ENCODE data around the gene SNX5. TPM values are rescaled to one million over a fixed set of nuclear protein-coding genes. Genes with fewer than 3 reads are reported as not detected.

The SNX5 gene
- total RNA-seq, 2 experiments from 2014 or later = 127 to 131 TPM

DNA sequence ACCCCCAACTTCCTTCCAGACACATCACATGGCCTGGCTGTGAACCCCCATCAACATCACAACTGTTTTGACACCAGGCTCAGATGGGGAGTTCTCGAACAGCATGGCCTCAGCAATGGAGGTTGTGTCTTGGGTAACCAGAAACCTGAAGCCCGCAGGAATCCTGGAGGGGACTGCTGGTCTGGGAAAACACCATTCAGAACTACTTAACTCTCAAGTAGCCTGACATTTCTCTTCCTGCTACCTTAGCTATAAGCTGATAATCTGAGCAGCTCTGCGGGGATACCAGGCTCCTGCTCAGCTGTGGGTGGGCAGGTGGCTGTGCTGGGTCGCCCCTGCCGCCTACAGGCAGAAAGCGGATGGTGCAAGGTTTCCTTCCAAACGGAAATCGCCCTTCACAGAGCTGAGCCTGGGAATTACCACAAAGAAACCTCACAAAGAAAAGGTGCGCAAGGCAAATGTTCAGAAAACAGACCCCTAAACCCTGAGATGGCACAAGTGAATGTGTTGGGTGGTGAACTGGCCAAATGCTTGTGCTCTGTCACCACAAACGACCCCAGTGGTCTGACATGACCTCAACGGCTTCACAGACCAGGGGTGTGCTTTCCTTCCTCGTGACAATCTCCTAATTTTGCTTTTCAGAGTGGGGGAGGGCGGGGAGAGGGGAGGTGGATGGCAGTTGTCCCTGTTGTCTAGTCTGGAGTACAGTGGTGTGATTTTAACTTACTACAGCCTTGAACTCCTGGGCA lies 29.5 kb downstream of the SNX5 start:
- Mint-ChIP-seq H3K27me3 (no peaks in the 10 kb centered on the region), H3K4me1 (peaks cover 16% of the 10 kb centered on the region), H3K27ac (peak overlapping the region; percentile 73), H3K4me3 (peak overlapping the region; percentile 37), H3K9me3 (no peaks in the 10 kb centered on the region), H3K36me3 (peaks cover 10% of the 10 kb centered on the region)
- POLR2A ChIA-PET = interaction anchor here (0.7 to 2.1 kb wide), 4 partner anchors 28 to 56 kb away, joined by 3 to 8 read pairs (median 5); partner anchors contain the start of genes MGME1 and SNX5
- peak; percentile 84 for ATAC-seq (ENCODE audit: low read depth)
- peak; percentile 71 for DNase-seq

DNA sequence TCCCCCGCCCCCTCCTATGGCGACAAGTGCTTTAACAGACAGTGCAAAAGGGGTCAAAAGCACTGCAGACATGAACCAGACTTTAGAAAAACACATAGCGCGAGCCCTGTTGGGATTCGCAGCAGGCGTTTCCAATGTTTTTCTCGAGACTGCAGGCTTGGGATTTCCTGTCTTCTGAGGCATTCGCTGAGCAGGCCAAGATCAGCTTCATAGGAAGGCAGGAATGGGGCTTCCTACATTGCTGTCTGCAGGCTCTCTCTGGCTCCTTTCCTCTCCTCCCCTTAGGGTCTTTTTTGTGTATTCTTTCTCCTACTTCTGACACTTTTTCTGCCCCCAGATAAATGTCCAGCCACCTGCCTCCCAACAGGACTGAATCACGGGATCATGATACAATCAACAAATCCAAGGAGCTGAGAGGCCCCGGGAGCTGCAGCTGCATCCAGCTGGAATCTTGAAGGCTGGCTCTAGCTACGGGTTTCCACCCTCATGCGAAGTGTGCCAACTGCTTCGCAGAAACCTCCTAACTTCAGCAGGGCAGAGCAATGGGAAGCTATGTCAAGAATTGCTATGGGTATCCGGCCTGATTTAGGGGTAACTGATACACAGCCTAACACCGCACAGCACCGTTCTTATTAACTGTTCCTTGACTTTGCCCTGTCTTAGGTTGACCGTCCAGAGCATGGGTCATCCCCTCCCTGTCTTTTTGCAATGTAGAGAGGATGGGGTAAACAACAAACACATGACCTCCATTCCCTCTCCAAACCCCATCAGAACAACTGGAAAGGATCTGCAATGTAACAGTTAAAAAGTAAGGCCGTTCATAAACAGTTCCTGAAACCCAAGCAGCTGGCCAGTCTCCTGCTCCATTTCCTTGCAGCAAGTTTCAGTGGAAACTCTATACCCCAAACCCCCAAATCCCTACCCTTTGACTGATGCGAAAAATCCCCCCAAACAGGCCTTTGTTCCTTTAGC lies 31.5 kb downstream of the SNX5 start:
- Mint-ChIP-seq H3K27me3 (no peaks in the 10 kb centered on the region), H3K4me3 (no peak overlapping the region), H3K36me3 (peaks cover 6% of the 10 kb centered on the region), H3K27ac (peak overlapping the region; percentile 25), H3K9me3 (no peaks in the 10 kb centered on the region), H3K4me1 (peaks cover 13% of the 10 kb centered on the region)
- no peak for DNase-seq
- POLR2A ChIA-PET = interaction anchor here (2.1 kb wide), 1 partner anchor 32 kb away, joined by 7 read pairs; the partner anchor contains the start of genes MGME1 and SNX5
- no peak for ATAC-seq (ENCODE audit: low read depth)

DNA sequence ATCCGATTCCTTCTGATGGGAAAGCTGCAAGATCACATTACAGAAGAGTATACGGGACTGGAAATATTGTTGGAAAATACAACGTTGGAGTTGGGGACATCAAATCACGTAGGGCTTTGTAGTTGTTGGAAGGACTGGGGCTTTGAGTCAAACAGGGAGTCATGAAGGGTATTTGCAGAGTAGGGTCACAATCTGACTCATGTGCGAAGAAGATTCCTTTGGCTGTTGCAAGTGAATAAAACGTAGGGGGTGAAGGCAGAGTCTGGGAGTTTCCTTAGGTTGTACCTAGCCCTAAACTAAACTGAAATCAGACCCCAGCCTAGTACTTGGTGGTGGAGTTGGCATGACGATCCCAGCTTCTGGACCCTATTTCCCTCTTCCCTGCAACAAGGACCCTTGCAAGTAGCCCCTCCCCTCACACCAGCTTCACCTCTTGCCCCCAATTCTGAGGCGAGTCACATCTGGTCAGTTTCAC lies 32.3 kb downstream of the SNX5 start:
- no peaks in the 10 kb centered on the region for H3K9me3 Mint-ChIP-seq
- H3K27me3 Mint-ChIP-seq = no peaks in the 10 kb centered on the region
- H3K4me1 Mint-ChIP-seq = peaks cover 13% of the 10 kb centered on the region
- ATAC-seq (ENCODE audit: low read depth) (no peak), DNase-seq (no peak)
- no peak overlapping the region for H3K27ac Mint-ChIP-seq
- H3K36me3 Mint-ChIP-seq = peaks cover 4% of the 10 kb centered on the region
- H3K4me3 Mint-ChIP-seq = no peak overlapping the region
- POLR2A ChIA-PET = no interaction called here

DNA sequence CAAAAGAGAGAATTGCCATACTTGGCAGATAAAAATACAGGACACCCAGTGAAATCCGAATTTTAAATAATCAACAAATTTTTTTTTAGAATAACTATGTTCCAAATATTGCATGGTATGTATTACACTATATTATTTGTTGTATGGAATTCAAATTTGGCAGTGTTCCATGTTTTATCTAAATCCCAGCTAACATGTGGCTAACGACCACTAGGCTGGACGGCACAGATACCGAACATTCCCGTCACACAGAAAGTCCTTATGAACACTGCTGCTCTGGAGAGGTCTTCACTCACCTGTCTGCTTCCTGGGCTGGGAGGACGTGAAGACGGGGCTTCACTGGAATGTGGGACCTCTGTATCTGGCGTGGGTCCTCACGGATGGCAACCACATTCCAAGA lies 32.8 kb downstream of the SNX5 start:
- POLR2A ChIA-PET = no interaction called here
- peaks cover 2% of the 10 kb centered on the region for H3K27me3 Mint-ChIP-seq
- no peak overlapping the region for H3K4me3 Mint-ChIP-seq
- no peak overlapping the region for H3K27ac Mint-ChIP-seq
- H3K36me3 Mint-ChIP-seq = peaks cover 4% of the 10 kb centered on the region
- no peak for ATAC-seq (ENCODE audit: low read depth)
- H3K4me1 Mint-ChIP-seq = peaks cover 13% of the 10 kb centered on the region
- DNase-seq = no peak
- H3K9me3 Mint-ChIP-seq = no peaks in the 10 kb centered on the region

GRCh38 chr20:17935186-17935585 lies 33.4 kb downstream of the SNX5 start:
- POLR2A ChIA-PET = no interaction called here
- DNase-seq = no peak
- peaks cover 4% of the 10 kb centered on the region for H3K27me3 Mint-ChIP-seq
- ATAC-seq (ENCODE audit: low read depth) = no peak
- no peak overlapping the region for H3K4me3 Mint-ChIP-seq
- peaks cover 9% of the 10 kb centered on the region for H3K4me1 Mint-ChIP-seq
- H3K9me3 Mint-ChIP-seq = no peaks in the 10 kb centered on the region
- no peaks in the 10 kb centered on the region for H3K36me3 Mint-ChIP-seq
- H3K27ac Mint-ChIP-seq = no peak overlapping the region

DNA sequence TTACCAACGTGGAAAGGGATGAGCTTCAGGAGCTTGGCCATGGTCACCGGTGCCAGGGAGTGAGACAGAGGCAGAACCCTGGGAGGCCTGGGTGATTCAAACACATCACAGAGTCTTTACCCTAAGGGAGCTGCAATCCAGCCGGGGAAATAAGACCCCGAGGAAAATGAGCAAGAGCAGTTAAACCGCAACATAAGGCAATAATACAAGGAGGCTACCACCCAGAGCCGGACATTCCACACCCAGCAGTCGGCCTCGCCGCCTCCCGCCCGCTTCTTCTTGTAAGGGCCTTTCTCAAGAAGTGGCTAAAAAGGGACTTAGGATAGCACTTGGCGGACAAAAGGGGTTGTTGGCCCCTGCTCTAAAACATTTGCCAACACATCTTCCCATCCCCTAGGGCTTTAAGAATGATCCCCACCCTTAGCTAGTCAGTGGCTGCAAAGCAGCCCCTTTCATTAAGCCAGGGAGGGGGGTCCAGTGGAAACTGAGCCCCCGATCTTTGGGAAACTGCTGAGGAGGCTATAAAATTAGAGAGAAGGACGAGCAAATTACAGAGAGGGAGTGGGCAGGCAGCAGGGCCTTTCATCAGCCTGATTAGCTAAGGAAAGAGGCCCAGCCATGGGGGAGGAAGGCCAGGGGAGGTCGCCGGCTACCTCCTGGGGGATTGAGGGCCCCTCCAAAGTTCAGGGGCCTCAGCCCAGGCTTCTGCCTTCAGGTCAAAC lies 34.3 kb downstream of the SNX5 start:
- H3K4me3 Mint-ChIP-seq = no peak overlapping the region
- ATAC-seq (ENCODE audit: low read depth) (no peak), DNase-seq (no peak)
- no peak overlapping the region for H3K27ac Mint-ChIP-seq
- peaks cover 4% of the 10 kb centered on the region for H3K27me3 Mint-ChIP-seq
- no peaks in the 10 kb centered on the region for H3K36me3 Mint-ChIP-seq
- no peaks in the 10 kb centered on the region for H3K9me3 Mint-ChIP-seq
- POLR2A ChIA-PET = interaction anchor here (0.6 kb wide), 1 partner anchor 367 kb away, joined by 3 read pairs; no protein-coding TSS in a partner anchor
- H3K4me1 Mint-ChIP-seq = peaks cover 3% of the 10 kb centered on the region

DNA sequence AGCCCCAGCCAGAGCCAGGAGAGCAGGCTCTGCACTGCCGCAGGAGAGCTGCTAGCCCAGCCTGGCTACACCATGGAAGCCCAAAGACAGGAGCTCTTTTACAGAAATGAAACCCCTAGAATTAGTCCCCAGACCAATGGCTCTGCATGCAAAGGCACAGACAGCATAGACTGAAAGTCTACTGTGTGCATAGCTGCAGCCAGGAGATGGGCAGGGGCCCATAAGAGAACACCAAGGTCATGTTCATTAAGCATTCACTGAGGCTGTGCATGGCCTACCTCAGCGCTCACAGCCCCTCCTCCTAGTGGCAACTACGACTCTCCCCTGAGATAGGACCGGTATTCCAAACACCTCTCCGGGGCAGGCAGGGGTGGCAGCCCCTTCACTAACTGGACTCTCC lies 34.9 kb downstream of the SNX5 start:
- Mint-ChIP-seq H3K27ac (no peak overlapping the region), H3K36me3 (no peaks in the 10 kb centered on the region), H3K27me3 (peaks cover 4% of the 10 kb centered on the region), H3K9me3 (no peaks in the 10 kb centered on the region), H3K4me3 (no peak overlapping the region), H3K4me1 (no peaks in the 10 kb centered on the region)
- ATAC-seq (ENCODE audit: low read depth) (no peak), DNase-seq (no peak)
- POLR2A ChIA-PET = no interaction called here

DNA sequence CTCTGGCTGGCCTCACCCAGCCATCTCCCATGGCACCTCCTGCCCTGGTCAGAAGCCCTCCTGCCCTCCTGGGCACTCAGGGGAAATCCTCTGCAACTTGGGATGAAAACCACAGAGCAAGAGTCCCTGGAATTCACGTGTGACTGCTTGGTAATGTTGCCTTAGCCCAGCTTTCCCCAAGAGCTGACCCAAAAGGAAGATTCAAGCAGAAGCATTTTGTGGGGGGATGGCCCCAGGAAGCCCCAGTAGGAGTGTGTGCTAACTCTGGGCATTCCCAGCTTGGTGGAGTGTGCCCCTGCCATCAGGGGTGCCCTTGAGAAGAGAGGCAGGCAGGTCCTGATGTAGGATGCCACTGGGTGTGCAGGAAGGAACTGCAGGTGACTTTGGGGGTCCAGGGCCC lies 35.5 kb downstream of the SNX5 start:
- H3K4me3 Mint-ChIP-seq = no peak overlapping the region
- POLR2A ChIA-PET = no interaction called here
- H3K27ac Mint-ChIP-seq = no peak overlapping the region
- DNase-seq (no peak), ATAC-seq (ENCODE audit: low read depth) (no peak)
- no peaks in the 10 kb centered on the region for H3K36me3 Mint-ChIP-seq
- H3K9me3 Mint-ChIP-seq = no peaks in the 10 kb centered on the region
- peaks cover 4% of the 10 kb centered on the region for H3K27me3 Mint-ChIP-seq
- no peaks in the 10 kb centered on the region for H3K4me1 Mint-ChIP-seq

DNA sequence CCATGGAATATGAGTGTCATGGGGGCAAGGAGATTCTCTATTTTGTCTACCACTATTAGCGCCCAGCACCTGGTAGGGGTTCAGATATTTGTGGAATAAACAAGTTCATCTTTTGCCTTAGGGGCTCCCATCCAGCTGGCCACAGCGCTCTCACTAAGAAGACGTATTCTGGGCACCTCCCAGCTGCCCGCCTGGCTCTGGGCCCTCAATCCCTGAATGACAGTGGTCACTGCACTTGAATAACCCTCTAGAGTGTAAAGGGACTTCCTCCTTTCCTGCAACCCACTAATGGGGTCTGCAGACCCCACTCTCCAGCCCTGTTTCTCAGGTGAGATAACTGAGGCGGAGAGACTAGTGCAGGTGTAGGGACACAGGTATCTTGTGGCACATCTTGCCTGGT lies 36.2 kb downstream of the SNX5 start:
- H3K36me3 Mint-ChIP-seq = no peaks in the 10 kb centered on the region
- ATAC-seq (ENCODE audit: low read depth) (no peak), DNase-seq (no peak)
- H3K27me3 Mint-ChIP-seq = peaks cover 4% of the 10 kb centered on the region
- H3K4me1 Mint-ChIP-seq = no peaks in the 10 kb centered on the region
- no peaks in the 10 kb centered on the region for H3K9me3 Mint-ChIP-seq
- H3K27ac Mint-ChIP-seq = no peak overlapping the region
- POLR2A ChIA-PET = no interaction called here
- no peak overlapping the region for H3K4me3 Mint-ChIP-seq

DNA sequence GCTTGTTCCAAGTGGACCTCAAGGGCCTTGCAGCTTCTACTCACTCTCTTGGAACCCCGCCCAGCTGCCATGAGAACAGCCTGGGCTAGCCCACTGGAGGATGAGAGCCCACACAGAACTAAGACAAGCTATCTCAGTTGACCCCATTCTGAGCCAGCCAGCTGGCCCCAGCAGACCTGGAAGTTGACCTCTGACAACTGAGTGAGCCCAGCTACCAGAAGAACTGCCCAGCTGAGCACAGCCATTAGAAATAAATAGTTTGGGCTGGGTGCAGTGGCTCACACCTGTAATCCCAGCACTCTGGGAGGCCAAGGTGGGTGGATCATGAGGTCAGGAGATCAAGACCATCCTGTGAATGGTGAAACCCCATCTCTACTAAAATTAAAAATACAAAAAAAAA lies 37.1 kb downstream of the SNX5 start:
- H3K9me3 Mint-ChIP-seq = no peaks in the 10 kb centered on the region
- H3K4me3 Mint-ChIP-seq = no peak overlapping the region
- H3K27ac Mint-ChIP-seq = no peak overlapping the region
- ATAC-seq (ENCODE audit: low read depth) (no peak), DNase-seq (no peak)
- peaks cover 8% of the 10 kb centered on the region for H3K27me3 Mint-ChIP-seq
- no peaks in the 10 kb centered on the region for H3K36me3 Mint-ChIP-seq
- no peaks in the 10 kb centered on the region for H3K4me1 Mint-ChIP-seq
- POLR2A ChIA-PET = no interaction called here

DNA sequence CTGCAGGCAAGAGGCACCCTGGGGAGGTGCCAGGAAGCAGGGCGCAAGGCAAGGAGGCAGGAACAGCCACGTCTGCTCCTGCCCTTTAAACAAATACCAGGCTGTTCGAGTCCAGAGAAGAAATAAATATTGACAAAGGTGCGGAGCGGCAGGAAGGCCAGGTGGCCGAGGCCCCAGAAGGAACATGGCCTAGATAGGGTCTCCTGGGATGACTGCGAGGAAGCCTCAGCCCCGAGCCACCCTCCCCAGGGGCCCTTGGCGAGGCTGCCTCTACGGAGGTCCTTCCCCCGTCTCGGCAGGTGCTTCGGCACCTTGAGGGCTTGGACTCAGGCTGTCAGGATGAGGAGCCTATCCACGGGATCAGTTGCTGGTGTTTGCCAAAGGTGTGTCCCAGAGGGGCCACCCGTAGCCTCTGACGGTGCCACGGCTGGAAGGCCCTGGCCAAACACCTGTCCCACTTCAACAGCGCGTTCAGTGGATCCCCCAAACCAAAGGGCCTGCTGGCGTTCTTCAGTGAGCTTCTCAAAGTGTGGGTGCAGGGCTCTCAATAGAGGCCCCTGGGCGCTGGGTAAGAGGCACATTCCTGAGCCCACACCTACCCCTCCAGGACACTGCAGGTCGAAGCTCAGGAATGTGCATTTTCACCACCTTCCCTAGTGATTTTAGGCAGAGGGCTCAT lies 39.8 kb downstream of the SNX5 start:
- Mint-ChIP-seq H3K9me3 (no peaks in the 10 kb centered on the region), H3K27ac (no peak overlapping the region), H3K27me3 (peaks cover 12% of the 10 kb centered on the region), H3K4me3 (no peak overlapping the region), H3K4me1 (no peaks in the 10 kb centered on the region), H3K36me3 (no peaks in the 10 kb centered on the region)
- DNase-seq (no peak), ATAC-seq (ENCODE audit: low read depth) (no peak)
- POLR2A ChIA-PET = interaction anchor here (0.6 kb wide), 1 partner anchor 338 kb away, joined by 3 read pairs; no protein-coding TSS in a partner anchor

DNA sequence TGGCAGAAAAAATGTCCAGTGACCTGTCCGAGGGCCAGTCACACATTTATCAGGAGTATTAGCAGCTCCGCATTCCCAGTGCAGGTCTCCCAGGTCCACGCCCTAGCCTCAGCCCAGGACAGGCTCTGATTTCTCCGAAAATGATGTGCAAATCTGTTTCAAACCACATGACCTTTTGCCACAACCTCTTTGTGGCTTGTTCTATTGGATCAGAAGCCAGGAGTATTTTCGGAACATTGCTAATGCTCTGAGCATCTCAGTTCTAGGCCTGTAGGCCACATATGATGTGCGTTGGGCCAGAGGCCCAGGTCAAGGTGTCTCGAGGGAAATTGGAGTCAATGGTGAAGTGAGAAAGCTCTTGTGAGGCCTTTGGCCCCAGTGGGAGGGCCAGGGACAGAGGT lies 40.4 kb downstream of the SNX5 start:
- Mint-ChIP-seq H3K27me3 (peaks cover 12% of the 10 kb centered on the region), H3K27ac (no peak overlapping the region), H3K36me3 (no peaks in the 10 kb centered on the region), H3K4me1 (no peaks in the 10 kb centered on the region), H3K9me3 (no peaks in the 10 kb centered on the region), H3K4me3 (no peak overlapping the region)
- ATAC-seq (ENCODE audit: low read depth) (no peak), DNase-seq (no peak)
- POLR2A ChIA-PET = no interaction called here

- H3K4me3 Mint-ChIP-seq = no peak overlapping the region
- ATAC-seq (ENCODE audit: low read depth) (no peak), DNase-seq (no peak)
- peaks cover 22% of the 10 kb centered on the region for H3K27me3 Mint-ChIP-seq
- no peaks in the 10 kb centered on the region for H3K9me3 Mint-ChIP-seq
- H3K36me3 Mint-ChIP-seq = no peaks in the 10 kb centered on the region
- no peaks in the 10 kb centered on the region for H3K4me1 Mint-ChIP-seq
- no peak overlapping the region for H3K27ac Mint-ChIP-seq
- POLR2A ChIA-PET = no interaction called here
Measured at GRCh38 chr20:17925940-17926300, 42.7 kb downstream of the SNX5 start.

Data from activated naive CD8-positive, alpha-beta T cell treated with anti-CD3 and anti-CD28 coated beads, Interleukin-2, amount 10 ng/mL, durations not matched to agents 7 days and 5 days (primary cell).